Stimulated activated CD8-positive, alpha-beta memory T cell treated with anti-CD3 and anti-CD28 coated beads, Interleukin-12 subunit alpha, Interleukin-12 subunit beta, amount 100 ng/mL, for 24 hours (primary cell): ENCODE results near the gene MROH2B.

Experiments used
- DNase-seq: peaks from one replicate; pipeline ENCODE4 v3.0.0-alpha.2; 2020; ENCODE audit errors: extremely low read depth

MROH2B gene

GRCh38 chr5:41071242-41071641, at the start of gene MROH2B:
MROH2B (minus strand) TSS chr5:41071342; CDS start chr5:41070852, 490 bp downstream.
- no peak for DNase-seq

GRCh38 chr5:41120600-41120999, 49.5 kb upstream of the MROH2B start:
- no peak for DNase-seq

GRCh38 chr5:41118177-41118576, 47.0 kb upstream of the MROH2B start:
- DNase-seq, result no peak

GRCh38 chr5:41115281-41115680, 44.1 kb upstream of the MROH2B start:
- no peak for DNase-seq

- DNase-seq, result no peak
Measured at GRCh38 chr5:41112486-41113455, 41.6 kb upstream of the MROH2B start.

GRCh38 chr5:41109186-41109585, 38.0 kb upstream of the MROH2B start:
- no peak for DNase-seq

- no peak for DNase-seq
Measured at GRCh38 chr5:41102341-41102740, 31.2 kb upstream of the MROH2B start.

GRCh38 chr5:41097642-41098041, 26.5 kb upstream of the MROH2B start:
- DNase-seq, result no peak

- DNase-seq, result no peak
Measured at GRCh38 chr5:41095324-41096101, 24.4 kb upstream of the MROH2B start.

- no peak for DNase-seq
Measured at GRCh38 chr5:41094871-41095270, 23.7 kb upstream of the MROH2B start.

GRCh38 chr5:41093803-41094202, 22.7 kb upstream of the MROH2B start:
- DNase-seq, result no peak

GRCh38 chr5:41087461-41087860, 16.3 kb upstream of the MROH2B start:
- DNase-seq, result no peak

- no peak for DNase-seq
Measured at GRCh38 chr5:41083306-41083705, 12.2 kb upstream of the MROH2B start.

GRCh38 chr5:41071975-41072374, 833 bp upstream of the MROH2B start:
- no peak for DNase-seq

GRCh38 chr5:41067714-41068568, 3.2 kb downstream of the MROH2B start:
- no peak for DNase-seq

- DNase-seq, result no peak
Measured at GRCh38 chr5:41065691-41066335, 5.3 kb downstream of the MROH2B start.

- no peak for DNase-seq
Measured at GRCh38 chr5:41057940-41058339, 13.2 kb downstream of the MROH2B start.

- no peak for DNase-seq
Measured at GRCh38 chr5:41057231-41057630, 13.9 kb downstream of the MROH2B start.

GRCh38 chr5:41048986-41049385, 22.2 kb downstream of the MROH2B start:
- DNase-seq, result no peak

- no peak for DNase-seq
Measured at GRCh38 chr5:41043109-41043747, 27.9 kb downstream of the MROH2B start.

- no peak for DNase-seq
Measured at GRCh38 chr5:41032973-41033372, 38.2 kb downstream of the MROH2B start.
